ENCODE results near the gene GSK3A. TPM values are rescaled to one million over a fixed set of nuclear protein-coding genes. Genes with fewer than 3 reads are reported as not detected.

The GSK3A gene
- total and polyA plus RNA-seq, 9 of the 15 experiments (the other 6 are each of a cell fraction or from before 2014, with no cell fraction given): 0.62 to 90.7 (median 33.3) TPM

DNA sequence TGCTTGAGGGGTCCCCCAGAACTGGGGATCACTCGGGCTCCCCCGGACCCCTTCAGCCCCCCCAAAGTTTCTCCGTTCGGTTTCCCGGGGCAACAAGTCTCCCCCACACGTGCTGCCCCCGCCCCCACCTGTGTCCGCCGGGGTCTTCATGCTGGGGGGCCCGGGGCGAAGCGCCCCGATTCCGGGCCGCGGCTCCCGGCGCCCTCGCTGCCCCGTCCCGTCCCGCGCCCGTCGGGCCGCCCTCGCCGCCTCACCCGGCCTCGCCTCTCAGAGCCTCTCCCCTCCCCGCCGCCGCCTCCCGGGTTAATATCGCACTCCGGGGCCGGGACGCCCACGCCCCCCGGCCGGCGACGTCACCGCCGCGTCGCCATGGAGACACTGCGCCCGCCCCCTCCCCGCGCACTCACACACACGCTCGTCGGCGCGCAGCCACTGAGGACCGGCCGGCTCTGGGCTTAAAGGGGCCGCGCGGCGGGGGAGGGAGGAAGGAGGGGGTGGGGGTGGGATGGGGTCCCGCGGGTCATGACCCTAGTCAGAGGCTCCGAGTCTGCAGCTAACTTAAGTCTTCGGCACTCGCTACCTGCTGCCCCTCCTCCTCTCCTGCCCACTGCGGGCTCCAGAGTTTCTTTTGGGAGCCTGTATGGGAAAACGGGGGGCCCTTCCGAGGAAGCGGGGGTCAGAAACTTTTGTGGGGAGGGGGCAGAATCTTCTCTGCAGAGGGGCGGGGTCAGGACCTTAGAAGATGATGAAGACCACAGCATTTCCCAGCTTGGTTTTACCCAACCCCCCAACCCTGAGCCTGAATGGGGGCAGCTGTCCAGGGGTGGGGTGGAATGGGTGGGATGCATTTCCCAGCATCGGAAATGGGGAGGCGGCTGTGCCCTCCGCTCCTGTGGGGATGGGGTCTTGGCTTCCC lies 12.7 kb upstream of the GSK3A start, which contains the start of gene ERF (continued):
- TF ChIP-seq, protein P1, sequence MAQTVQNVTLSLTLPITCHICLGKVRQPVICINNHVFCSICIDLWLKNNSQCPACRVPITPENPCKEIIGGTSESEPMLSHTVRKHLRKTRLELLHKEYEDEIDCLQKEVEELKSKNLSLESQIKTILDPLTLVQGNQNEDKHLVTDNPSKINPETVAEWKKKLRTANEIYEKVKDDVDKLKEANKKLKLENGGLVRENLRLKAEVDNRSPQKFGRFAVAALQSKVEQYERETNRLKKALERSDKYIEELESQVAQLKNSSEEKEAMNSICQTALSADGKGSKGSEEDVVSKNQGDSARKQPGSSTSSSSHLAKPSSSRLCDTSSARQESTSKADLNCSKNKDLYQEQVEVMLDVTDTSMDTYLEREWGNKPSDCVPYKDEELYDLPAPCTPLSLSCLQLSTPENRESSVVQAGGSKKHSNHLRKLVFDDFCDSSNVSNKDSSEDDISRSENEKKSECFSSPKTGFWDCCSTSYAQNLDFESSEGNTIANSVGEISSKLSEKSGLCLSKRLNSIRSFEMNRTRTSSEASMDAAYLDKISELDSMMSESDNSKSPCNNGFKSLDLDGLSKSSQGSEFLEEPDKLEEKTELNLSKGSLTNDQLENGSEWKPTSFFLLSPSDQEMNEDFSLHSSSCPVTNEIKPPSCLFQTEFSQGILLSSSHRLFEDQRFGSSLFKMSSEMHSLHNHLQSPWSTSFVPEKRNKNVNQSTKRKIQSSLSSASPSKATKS (CRISPR knock-in tag; IDR thresholded peaks at IDR 0.05): no peak
- peak; percentile 90 for TF ChIP-seq RBFOX2 (IDR thresholded peaks at IDR 0.05; ENCODE audit: low read depth, low read length)
- TF ChIP-seq, protein P2, sequence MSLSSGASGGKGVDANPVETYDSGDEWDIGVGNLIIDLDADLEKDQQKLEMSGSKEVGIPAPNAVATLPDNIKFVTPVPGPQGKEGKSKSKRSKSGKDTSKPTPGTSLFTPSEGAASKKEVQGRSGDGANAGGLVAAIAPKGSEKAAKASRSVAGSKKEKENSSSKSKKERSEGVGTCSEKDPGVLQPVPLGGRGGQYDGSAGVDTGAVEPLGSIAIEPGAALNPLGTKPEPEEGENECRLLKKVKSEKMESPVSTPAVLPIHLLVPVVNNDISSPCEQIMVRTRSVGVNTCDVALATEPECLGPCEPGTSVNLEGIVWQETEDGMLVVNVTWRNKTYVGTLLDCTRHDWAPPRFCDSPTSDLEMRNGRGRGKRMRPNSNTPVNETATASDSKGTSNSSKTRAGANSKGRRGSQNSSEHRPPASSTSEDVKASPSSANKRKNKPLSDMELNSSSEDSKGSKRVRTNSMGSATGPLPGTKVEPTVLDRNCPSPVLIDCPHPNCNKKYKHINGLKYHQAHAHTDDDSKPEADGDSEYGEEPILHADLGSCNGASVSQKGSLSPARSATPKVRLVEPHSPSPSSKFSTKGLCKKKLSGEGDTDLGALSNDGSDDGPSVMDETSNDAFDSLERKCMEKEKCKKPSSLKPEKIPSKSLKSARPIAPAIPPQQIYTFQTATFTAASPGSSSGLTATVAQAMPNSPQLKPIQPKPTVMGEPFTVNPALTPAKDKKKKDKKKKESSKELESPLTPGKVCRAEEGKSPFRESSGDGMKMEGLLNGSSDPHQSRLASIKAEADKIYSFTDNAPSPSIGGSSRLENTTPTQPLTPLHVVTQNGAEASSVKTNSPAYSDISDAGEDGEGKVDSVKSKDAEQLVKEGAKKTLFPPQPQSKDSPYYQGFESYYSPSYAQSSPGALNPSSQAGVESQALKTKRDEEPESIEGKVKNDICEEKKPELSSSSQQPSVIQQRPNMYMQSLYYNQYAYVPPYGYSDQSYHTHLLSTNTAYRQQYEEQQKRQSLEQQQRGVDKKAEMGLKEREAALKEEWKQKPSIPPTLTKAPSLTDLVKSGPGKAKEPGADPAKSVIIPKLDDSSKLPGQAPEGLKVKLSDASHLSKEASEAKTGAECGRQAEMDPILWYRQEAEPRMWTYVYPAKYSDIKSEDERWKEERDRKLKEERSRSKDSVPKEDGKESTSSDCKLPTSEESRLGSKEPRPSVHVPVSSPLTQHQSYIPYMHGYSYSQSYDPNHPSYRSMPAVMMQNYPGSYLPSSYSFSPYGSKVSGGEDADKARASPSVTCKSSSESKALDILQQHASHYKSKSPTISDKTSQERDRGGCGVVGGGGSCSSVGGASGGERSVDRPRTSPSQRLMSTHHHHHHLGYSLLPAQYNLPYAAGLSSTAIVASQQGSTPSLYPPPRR (CRISPR knock-in tag; IDR thresholded peaks at IDR 0.05; ENCODE audit: borderline replicate concordance): peak; percentile 22; the same call in 1 of the 2 replicates
- TF ChIP-seq NRF1 (conservative IDR thresholded peaks at IDR 0.05 in 1 of 2, IDR thresholded peaks at IDR 0.05 in 1 of 2): peak; percentile 72 to 74; a peak in 3 of 4 replicates
- TF ChIP-seq PYGO2 (tag; IDR thresholded peaks at IDR 0.05): no peak
- TF ChIP-seq RBM39 (optimal IDR thresholded peaks at IDR 0.05; ENCODE audit: low read depth, low read length): no peak
- TF ChIP-seq JUND (IDR thresholded peaks at IDR 0.05; ENCODE audit: borderline replicate concordance, low read depth, low read length): peak; percentile 68; the same call in 1 of the 2 replicates
- TF ChIP-seq JUND (tag; IDR thresholded peaks at IDR 0.05; ENCODE audit: borderline replicate concordance, low read depth, low read length): peak; percentile 56; the same call in 1 of the 3 replicates
- TF ChIP-seq FOXM1 (IDR thresholded peaks at IDR 0.05; ENCODE audit: low read depth): no peak
- TF ChIP-seq FOXM1 (CRISPR knock-in tag; IDR thresholded peaks at IDR 0.05; ENCODE audit: low read depth): no peak
- peak; percentile 78; the same call in 1 of the 2 replicates for TF ChIP-seq KLF13 (tag; IDR thresholded peaks at IDR 0.05; ENCODE audit: borderline replicate concordance, low read depth)
- no peak for TF ChIP-seq HDAC1 (IDR thresholded peaks at IDR 0.05)
- TF ChIP-seq ADNP (tag; IDR thresholded peaks at IDR 0.05): no peak
- no peak; the same call in 1 of the 2 replicates for TF ChIP-seq BRD4 (IDR thresholded peaks at IDR 0.05)
- TF ChIP-seq, protein P3, sequence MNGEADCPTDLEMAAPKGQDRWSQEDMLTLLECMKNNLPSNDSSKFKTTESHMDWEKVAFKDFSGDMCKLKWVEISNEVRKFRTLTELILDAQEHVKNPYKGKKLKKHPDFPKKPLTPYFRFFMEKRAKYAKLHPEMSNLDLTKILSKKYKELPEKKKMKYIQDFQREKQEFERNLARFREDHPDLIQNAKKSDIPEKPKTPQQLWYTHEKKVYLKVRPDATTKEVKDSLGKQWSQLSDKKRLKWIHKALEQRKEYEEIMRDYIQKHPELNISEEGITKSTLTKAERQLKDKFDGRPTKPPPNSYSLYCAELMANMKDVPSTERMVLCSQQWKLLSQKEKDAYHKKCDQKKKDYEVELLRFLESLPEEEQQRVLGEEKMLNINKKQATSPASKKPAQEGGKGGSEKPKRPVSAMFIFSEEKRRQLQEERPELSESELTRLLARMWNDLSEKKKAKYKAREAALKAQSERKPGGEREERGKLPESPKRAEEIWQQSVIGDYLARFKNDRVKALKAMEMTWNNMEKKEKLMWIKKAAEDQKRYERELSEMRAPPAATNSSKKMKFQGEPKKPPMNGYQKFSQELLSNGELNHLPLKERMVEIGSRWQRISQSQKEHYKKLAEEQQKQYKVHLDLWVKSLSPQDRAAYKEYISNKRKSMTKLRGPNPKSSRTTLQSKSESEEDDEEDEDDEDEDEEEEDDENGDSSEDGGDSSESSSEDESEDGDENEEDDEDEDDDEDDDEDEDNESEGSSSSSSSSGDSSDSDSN (IDR thresholded peaks at IDR 0.05; ENCODE audit: borderline replicate concordance in 1 of 2, low read depth in 2 of 2, low read length in 2 of 2): 0 out of 4 replicates have a peak, but pooled peaks have one; percentile 52 to 53
- peak; percentile 24; the same call in 1 of the 2 replicates for TF ChIP-seq HCFC1 (IDR thresholded peaks at IDR 0.05; ENCODE audit: low read depth, low read length)
- TF ChIP-seq DPF2 (IDR thresholded peaks at IDR 0.05): no peak
